ENCODE data around the gene TBL1XR1. TPM values are rescaled to one million over a fixed set of nuclear protein-coding genes. Genes with fewer than 3 reads are reported as not detected.

Gene TBL1XR1
- total RNA-seq, 1 experiment from 2014 or later: 180 TPM

DNA sequence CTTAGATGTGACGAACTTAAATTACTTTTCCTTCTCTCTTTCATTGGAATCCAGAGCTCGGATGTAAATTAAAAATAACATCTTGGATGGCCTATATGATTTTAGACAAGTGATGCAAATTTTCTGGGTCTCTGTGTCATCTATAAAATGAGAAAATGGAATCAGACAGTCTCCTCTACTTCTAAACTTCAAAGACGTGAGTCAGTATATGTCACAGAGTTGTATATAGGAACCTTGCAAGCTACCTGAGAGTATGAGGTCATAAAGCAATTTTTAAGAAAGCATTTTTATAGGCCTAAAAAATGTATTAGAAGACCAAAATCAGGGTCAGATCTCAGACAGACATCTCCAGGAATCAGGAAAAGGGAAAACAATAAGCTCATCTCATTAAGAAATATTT is 128.3 kb downstream of the TBL1XR1 start:
- Histone ChIP-seq H2AFZ (ENCODE audit: low read depth, low read length, poor library complexity, severe bottlenecking) (no peak overlapping the region), H3K4me2 (ENCODE audit: low read length) (no peak overlapping the region), H3K27ac (ENCODE audit: low read depth, low read length) (no peak overlapping the region; the same call in 1 of the 2 replicates), H4K20me1 (ENCODE audit: insufficient read depth) (peaks cover 9% of the 10 kb centered on the region; the same call in 1 of the 2 replicates), H3K9ac (ENCODE audit: low read length) (no peak overlapping the region), H3K79me2 (ENCODE audit: insufficient read depth, low read length) (peaks cover 100% of the 10 kb centered on the region), H3K9me2 (ENCODE audit: insufficient read depth) (no peaks in the 10 kb centered on the region), H3K4me1 (ENCODE audit: control insufficient read depth in 1 of 2, insufficient read depth in 2 of 2, low read length in 2 of 2) (peaks cover 17 to 22% of the 10 kb centered on the region in 2 experiments), H3K9me3 (ENCODE audit: control insufficient read depth in 1 of 2, insufficient read depth in 1 of 2, low read depth in 1 of 2, low read length in 2 of 2) (no peaks in the 10 kb centered on the region), H3K36me3 (ENCODE audit: control insufficient read depth in 1 of 2, insufficient read depth in 2 of 2, low read length in 2 of 2) (no peaks in the 10 kb centered on the region), H3K27me3 (ENCODE audit: insufficient read depth, low read length) (no peaks in the 10 kb centered on the region), H3K4me3 (replicated peaks in 1 of 2; ENCODE audit: low read depth in 1 of 2, low read length in 2 of 2) (no peak overlapping the region)
- BruUV-seq (replicated peaks): no TSS peak
- TF ChIP-seq EZH2 (IDR thresholded peaks at IDR 0.05) (no peak), RAD21 (IDR thresholded peaks at IDR 0.05; ENCODE audit: low read depth) (no peak), EGR1 (IDR thresholded peaks at IDR 0.05; ENCODE audit: low read depth) (no peak), ZNF274 (IDR thresholded peaks at IDR 0.05; ENCODE audit: low read depth, low read length) (no peak), YY1 (IDR thresholded peaks at IDR 0.05; ENCODE audit: extremely low read depth, insufficient replicate concordance, low read depth, low read length) (no peak), CBX3 (IDR thresholded peaks at IDR 0.05; ENCODE audit: low read depth) (no peak), TCF7L2 (IDR thresholded peaks at IDR 0.05; ENCODE audit: borderline replicate concordance, extremely low read depth, insufficient read depth, insufficient read length) (no peak), JUND (IDR thresholded peaks at IDR 0.05) (no peak), SIN3A (IDR thresholded peaks at IDR 0.05; ENCODE audit: low read depth) (no peak), EZH2phosphoT487 (IDR thresholded peaks at IDR 0.05; ENCODE audit: borderline replicate concordance) (no peak), ELF1 (IDR thresholded peaks at IDR 0.05; ENCODE audit: borderline replicate concordance, low read depth) (no peak), CEBPB (IDR thresholded peaks at IDR 0.05; ENCODE audit: low read depth) (no peak), SP1 (IDR thresholded peaks at IDR 0.05; ENCODE audit: low read depth) (no peak), ZFX (IDR thresholded peaks at IDR 0.05) (no peak)
- TF ChIP-seq, protein P1, sequence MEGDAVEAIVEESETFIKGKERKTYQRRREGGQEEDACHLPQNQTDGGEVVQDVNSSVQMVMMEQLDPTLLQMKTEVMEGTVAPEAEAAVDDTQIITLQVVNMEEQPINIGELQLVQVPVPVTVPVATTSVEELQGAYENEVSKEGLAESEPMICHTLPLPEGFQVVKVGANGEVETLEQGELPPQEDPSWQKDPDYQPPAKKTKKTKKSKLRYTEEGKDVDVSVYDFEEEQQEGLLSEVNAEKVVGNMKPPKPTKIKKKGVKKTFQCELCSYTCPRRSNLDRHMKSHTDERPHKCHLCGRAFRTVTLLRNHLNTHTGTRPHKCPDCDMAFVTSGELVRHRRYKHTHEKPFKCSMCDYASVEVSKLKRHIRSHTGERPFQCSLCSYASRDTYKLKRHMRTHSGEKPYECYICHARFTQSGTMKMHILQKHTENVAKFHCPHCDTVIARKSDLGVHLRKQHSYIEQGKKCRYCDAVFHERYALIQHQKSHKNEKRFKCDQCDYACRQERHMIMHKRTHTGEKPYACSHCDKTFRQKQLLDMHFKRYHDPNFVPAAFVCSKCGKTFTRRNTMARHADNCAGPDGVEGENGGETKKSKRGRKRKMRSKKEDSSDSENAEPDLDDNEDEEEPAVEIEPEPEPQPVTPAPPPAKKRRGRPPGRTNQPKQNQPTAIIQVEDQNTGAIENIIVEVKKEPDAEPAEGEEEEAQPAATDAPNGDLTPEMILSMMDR (IDR thresholded peaks at IDR 0.05 in 2 of 3, conservative IDR thresholded peaks at IDR 0.05 in 1 of 3; ENCODE audit: borderline replicate concordance in 1 of 3, insufficient read depth in 1 of 3, low read depth in 2 of 3, low read length in 2 of 3): no peak
- TF ChIP-seq, protein P2, sequence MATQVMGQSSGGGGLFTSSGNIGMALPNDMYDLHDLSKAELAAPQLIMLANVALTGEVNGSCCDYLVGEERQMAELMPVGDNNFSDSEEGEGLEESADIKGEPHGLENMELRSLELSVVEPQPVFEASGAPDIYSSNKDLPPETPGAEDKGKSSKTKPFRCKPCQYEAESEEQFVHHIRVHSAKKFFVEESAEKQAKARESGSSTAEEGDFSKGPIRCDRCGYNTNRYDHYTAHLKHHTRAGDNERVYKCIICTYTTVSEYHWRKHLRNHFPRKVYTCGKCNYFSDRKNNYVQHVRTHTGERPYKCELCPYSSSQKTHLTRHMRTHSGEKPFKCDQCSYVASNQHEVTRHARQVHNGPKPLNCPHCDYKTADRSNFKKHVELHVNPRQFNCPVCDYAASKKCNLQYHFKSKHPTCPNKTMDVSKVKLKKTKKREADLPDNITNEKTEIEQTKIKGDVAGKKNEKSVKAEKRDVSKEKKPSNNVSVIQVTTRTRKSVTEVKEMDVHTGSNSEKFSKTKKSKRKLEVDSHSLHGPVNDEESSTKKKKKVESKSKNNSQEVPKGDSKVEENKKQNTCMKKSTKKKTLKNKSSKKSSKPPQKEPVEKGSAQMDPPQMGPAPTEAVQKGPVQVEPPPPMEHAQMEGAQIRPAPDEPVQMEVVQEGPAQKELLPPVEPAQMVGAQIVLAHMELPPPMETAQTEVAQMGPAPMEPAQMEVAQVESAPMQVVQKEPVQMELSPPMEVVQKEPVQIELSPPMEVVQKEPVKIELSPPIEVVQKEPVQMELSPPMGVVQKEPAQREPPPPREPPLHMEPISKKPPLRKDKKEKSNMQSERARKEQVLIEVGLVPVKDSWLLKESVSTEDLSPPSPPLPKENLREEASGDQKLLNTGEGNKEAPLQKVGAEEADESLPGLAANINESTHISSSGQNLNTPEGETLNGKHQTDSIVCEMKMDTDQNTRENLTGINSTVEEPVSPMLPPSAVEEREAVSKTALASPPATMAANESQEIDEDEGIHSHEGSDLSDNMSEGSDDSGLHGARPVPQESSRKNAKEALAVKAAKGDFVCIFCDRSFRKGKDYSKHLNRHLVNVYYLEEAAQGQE (IDR thresholded peaks at IDR 0.05; ENCODE audit: low read depth): no peak
- TF ChIP-seq, protein P3, sequence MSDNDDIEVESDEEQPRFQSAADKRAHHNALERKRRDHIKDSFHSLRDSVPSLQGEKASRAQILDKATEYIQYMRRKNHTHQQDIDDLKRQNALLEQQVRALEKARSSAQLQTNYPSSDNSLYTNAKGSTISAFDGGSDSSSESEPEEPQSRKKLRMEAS (IDR thresholded peaks at IDR 0.05): no peak
- TF ChIP-seq, protein P4, sequence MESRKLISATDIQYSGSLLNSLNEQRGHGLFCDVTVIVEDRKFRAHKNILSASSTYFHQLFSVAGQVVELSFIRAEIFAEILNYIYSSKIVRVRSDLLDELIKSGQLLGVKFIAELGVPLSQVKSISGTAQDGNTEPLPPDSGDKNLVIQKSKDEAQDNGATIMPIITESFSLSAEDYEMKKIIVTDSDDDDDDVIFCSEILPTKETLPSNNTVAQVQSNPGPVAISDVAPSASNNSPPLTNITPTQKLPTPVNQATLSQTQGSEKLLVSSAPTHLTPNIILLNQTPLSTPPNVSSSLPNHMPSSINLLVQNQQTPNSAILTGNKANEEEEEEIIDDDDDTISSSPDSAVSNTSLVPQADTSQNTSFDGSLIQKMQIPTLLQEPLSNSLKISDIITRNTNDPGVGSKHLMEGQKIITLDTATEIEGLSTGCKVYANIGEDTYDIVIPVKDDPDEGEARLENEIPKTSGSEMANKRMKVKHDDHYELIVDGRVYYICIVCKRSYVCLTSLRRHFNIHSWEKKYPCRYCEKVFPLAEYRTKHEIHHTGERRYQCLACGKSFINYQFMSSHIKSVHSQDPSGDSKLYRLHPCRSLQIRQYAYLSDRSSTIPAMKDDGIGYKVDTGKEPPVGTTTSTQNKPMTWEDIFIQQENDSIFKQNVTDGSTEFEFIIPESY (IDR thresholded peaks at IDR 0.05; ENCODE audit: extremely low read depth, insufficient replicate concordance, low read length): no peak
- no peak for ATAC-seq
- DNase-seq (ENCODE audit: low read depth, low spot score): no peak
- CTCF ChIA-PET: no interaction called here
- RAD21 ChIA-PET (ENCODE audit: low non-redundant PET in 1 of 2, low total read pairs in 2 of 2, uncharacterized antibody in 2 of 2, unreplicated experiment in 2 of 2): no interaction called here
- POLR2A ChIA-PET: no interaction called here
- intact Hi-C loops (cut with micrococcal nuclease): no loop called here

Measured in HCT116 (cell line).